ENCODE results near the gene IKZF1.

DNA sequence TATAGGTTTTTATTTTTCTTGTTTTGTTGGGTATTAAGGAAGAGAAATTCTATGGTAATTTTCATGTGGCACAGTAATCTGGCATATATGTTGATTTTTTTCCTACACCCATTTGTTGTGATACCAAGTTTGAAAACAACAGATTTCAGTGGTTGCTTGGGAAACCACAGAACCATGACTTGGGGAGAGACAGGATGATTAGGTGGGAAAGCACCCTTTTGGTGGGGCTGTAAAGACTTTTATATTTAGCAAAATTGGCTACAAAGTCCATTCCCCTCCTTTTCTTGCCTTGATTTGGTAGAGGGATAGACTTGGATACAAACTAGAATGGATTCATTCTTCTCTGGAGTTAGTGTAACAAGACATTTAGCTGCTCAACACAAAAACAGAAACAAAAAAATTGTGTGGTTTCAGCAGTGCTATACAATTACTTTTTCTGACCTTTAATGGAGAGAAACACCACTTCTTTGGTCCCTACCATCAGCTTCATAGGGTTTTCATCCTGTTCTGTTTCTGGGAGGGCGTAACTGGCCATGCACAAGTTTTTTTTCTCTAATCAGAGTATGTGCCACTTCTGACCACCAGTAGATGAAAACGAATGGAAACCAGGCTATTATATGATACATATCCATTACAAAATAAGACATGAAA lies 92.9 kb downstream of the IKZF1 start:
- no peak for TF ChIP-seq ZNF274 (IDR thresholded peaks at IDR 0.05; ENCODE audit: low read depth, low read length)
- TF ChIP-seq SUZ12 (IDR thresholded peaks at IDR 0.05; ENCODE audit: extremely low read depth, insufficient read depth, insufficient read length), result no peak
- no peak for TF ChIP-seq YY1 (IDR thresholded peaks at IDR 0.05; ENCODE audit: insufficient read depth, insufficient read length)
